D721Med (cell line): ENCODE results near the gene XIRP1.

Experiments
- DNase-seq: peaks from one replicate; pipeline ENCODE4 v3.0.0; 2011; ENCODE audit warnings: low spot score; ENCODE audit not compliant: insufficient read length
- FAIRE-seq: peaks from 2 replicates; lab custom pipeline; 2011; peaks lifted over from hg19 to GRCh38; lab: Jason Lieb, UNC
- CTCF ChIP-seq: IDR thresholded peaks from 2 replicates; pipeline ENCODE4 v1.5.1; 2012; ENCODE audit warnings: mild to moderate bottlenecking, control low read depth; ENCODE audit not compliant: insufficient read depth; ENCODE audit errors: missing control alignments

XIRP1 gene

GRCh38 chr3:39150803-39151631 lies 41.4 kb downstream of the XIRP1 start:
- no peak for TF ChIP-seq CTCF
- FAIRE-seq = no peak
- DNase-seq = no peak

- TF ChIP-seq CTCF = no peak
- DNase-seq = no peak
These were observed 42.1 kb downstream of the XIRP1 start for GRCh38 chr3:39150148-39150802.

DNA sequence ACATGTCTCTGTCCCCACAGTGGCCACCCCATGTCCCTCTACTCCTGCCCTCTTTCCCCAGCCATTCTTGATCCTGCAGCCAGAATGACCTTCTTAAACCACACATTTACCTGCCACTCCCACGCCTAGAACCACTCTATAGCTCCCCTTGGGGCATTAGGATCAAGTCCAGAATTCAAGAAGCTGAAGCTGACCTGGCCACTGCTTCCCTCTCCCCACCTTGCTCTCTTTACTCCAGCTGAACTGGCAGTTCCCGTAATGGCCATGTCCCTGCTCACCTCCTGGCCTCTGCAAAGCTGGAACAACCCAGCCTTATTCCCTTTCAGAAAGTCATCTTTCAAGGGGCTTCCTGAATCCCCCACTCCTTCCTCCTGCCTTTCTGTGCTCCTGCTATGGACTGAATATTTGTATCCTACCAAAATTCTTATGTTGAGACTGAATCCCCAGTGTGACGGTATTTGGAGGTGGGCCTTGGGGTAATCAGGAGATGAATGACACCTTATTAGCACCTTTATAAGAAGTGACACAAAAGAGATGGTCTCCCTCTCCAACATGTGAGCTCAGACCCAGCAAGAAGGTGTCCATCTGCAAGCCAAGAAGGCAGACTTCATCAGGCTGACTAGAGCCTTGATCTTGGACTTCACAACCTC lies 42.8 kb downstream of the XIRP1 start:
- DNase-seq (no peak), FAIRE-seq (no peak)
- no peak for TF ChIP-seq CTCF

More at GRCh38 chr3:39150148-39150802, 42.1 kb downstream of the XIRP1 start:
- no peak for FAIRE-seq

DNA sequence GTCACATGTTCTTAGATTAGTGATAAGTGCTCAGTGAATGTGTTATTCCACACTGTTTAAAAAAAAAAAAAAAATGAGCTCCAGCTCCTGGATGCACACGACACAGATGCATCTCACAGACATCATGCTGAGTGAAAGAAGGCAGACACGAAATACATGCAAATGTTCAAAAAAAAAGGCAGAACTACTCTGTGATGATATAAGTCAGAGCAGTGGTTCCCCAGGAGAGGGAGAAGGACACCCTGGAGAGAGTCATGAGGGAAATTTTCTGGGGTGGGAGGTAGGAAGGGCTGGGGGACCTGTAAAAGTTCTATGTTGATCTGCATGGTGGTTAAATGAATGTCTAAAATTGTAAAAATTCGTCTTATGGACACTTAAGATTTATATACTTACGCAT lies 43.3 kb downstream of the XIRP1 start:
- DNase-seq = no peak
- no peak for FAIRE-seq
- no peak for TF ChIP-seq CTCF

GRCh38 chr3:39148435-39149058 lies 43.8 kb downstream of the XIRP1 start:
- DNase-seq (no peak), FAIRE-seq (no peak)
- no peak for TF ChIP-seq CTCF

GRCh38 chr3:39147711-39148434 lies 44.5 kb downstream of the XIRP1 start:
- no peak for DNase-seq
- TF ChIP-seq CTCF = no peak
- no peak for FAIRE-seq
